Measurements from ENCODE around the gene ZBTB45.
"Not testable (repeated sequence)": the region's sequence is repeated elsewhere in the genome, so short reads cannot be mapped to it uniquely, and the experiment has no call there.

ZBTB45 gene

DNA sequence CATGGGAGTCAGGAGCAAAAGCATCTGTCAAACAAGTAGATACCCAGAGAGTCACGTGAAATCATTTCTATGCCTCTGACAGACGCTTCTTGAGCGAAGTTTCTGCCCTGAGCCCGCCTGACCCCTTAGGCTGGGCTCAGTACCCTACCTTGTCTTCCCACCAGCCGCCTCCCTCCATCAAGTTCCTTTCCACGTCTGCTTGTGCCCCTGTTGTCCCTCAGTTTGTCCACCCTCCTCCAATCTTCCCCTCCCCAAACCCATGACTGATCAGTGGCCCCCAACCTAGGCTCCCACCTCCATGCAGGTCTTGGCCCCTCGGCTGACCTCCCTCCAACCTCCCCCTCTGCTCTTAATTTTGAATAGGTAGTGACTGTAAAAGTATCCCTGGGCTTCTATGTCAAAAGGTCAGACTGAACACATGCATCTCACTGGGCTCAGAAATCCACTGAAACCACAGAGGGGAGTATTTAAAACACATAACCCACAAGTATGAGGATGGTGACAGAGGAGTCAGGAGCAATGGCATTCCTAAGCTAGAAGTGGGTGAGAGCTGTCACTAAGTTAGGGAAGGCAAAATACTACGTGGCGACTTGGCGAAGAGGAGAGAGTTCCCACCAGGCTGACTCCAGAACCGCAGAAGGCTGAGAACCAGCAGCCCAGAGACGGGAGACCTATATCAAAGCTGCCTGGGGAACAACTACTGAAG, 45.2 kb downstream of the ZBTB45 start:
- no peak for DNase-seq

DNA sequence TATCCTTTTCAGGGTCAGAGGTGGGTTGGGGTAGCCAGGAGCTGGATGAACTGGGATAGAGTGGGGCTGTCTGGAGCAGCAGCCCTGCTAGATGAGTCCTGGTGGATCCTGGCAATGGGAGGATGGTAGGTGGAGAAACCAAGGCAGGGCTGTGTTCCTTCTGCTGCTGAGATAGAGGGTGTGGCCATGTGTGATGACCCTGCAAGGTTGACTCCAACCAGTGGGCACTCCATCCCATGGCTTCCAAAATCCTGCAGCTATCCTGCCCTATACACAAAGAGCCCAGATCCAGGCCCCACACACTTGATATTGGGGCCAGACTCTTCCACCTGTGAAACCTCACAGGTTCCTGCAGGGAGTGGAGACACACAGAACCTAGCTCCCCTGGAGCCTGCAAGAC, 45.8 kb downstream of the ZBTB45 start:
- no peak for DNase-seq

DNA sequence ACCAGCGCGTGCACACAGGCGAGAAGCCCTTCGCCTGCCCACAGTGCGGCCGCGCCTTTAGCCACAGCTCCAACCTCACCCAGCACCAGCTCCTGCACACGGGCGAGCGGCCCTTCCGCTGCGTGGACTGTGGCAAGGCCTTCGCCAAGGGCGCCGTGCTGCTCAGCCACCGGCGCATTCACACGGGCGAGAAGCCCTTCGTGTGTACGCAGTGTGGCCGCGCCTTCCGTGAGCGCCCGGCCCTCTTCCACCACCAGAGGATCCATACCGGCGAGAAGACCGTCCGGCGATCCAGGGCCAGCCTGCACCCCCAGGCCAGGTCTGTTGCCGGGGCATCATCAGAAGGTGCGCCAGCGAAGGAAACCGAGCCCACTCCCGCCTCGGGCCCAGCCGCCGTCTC, 47.9 kb downstream of the ZBTB45 start:
- DNase-seq: no peak

DNA sequence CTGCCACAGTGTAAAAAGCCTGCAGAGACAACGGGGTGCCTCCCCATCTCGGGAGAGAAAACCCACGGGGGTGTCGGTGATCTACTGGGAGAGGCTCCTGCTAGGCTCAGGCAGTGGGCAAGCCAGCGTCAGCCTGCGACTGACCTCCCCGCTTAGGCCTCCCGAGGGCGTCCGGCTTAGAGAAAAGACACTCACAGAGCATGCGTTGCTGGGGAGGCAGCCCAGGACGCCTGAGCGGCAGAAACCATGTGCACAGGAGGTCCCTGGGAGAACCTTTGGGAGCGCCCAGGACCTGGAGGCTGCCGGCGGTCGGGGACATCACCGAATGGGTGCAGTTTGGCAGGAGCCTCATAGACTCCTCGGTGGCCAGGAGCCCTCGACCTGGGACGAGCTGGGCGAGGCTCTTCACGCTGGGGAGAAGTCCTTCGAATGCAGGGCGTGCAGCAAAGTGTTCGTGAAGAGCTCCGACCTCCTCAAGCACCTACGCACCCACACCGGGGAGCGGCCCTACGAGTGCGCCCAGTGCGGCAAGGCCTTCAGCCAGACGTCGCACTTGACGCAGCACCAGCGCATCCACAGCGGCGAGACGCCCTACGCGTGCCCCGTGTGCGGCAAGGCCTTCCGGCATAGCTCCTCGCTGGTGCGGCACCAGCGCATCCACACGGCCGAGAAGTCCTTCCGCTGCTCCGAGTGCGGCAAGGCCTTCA, 48.6 kb downstream of the ZBTB45 start:
- not testable (repeated sequence) for DNase-seq

DNA sequence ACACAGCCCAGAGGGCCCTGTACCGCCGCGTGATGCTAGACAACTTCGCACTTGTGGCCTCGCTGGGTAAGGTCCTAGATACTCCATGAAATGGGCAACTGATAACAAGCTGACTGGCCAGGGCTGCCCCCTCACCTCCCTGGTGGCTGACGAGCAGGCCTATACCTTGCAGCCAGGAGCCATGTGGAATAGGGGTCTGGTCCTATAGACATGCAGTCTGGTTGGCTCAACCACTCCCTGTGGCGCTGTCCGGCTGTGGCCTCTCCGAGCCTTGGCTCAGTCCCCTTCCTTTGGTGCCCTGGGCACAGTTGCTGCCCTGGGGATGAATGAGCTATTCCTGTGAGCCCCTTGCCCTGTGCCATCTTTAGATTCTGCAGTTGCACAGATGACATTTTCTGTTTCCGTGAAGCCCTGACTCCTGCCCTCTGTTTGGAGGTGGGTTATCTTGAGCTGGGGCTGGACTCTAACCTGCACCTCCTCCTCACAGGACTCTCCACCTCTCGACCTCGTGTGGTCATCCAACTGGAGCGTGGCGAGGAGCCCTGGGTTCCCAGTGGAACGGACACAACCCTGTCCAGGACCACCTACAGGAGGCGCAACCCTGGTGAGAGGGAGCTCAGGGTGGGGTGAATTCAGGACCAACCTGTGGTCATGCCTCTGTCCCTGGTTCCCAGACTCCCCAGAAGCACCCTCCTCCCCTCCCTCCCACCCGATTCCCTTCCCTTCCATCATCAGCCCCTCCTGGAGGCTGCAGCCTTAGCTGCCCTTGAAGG, 50.2 kb downstream of the ZBTB45 start:
- no peak for DNase-seq

DNA sequence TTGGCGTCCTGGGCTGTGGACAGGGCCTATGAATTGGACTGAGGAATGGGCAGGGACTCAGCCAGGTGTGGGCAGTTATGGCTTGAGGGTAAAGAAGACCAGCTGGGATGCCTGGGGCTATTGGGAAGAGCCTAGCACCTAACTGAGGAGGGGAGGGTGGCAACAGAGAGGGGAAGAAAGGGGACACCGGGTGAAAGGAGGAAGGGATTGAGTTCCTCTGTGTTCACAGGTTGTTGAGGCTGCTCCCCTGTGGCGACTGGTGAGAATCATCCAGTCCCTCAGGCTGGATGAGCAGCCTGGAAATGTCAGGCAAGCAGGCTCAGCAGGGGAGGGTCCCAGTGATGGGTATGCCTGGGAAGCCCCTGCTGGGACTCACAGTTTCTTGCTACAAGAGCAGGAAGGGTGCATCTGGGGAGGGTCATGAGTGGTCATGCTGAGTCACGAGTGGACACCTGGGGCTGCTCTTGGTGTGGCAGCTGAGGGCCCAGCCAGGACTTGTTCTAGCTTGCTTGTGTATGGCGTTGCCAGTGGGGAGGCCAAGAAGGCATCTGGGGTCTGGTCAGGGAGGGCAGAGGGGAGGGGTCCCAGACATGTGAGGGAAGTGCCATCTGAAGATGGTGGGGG, 51.3 kb downstream of the ZBTB45 start:
- DNase-seq: no peak

DNA sequence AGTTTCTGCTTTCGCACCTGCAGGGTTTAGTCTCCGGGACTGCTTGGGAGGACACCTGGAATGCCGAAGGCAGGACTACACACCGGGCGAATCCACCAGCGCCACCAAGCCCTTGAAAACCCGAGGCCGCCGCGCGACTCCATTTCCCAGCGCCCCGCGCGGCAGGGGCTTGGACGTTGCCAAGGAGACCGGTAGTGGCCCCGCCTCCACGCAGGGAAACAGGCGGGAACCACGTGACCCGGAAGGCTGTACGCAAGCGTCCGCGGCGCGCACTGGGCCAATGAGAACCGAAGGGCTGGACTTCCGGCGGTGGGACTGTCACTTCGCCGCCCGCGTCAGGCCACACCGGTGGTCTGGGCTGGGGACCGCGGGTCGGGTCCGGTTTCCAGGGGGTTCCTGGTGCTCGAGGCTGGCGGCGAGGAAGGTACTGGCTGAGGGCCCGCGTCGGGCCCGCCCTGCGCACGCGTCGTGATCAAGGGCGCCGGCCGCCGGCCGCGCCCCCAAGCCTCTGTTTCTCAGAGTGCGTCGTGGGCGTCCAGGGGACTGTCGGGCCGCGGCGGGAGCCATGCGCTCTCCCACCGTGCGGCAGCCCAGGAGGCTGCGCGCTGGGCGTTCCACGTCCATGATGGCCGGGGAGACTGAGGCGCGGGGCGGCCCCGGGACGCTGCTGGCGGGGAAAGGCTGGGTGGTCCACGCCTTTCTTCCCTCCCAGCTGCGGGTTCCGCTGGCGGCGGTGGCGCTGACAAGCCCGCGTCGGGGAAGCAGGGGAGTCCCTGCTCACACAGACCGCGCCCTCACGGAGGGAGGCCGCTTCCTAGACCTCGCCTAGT, 52.6 kb downstream of the ZBTB45 start, which contains the start of gene ZNF324:
Gene ZNF324, plus strand, starts transcription at position 321 of the 830 bp plus-strand sequence. CDS start 2,106 bp downstream, outside the sequence.
- DNase-seq: peak; percentile 99

DNA sequence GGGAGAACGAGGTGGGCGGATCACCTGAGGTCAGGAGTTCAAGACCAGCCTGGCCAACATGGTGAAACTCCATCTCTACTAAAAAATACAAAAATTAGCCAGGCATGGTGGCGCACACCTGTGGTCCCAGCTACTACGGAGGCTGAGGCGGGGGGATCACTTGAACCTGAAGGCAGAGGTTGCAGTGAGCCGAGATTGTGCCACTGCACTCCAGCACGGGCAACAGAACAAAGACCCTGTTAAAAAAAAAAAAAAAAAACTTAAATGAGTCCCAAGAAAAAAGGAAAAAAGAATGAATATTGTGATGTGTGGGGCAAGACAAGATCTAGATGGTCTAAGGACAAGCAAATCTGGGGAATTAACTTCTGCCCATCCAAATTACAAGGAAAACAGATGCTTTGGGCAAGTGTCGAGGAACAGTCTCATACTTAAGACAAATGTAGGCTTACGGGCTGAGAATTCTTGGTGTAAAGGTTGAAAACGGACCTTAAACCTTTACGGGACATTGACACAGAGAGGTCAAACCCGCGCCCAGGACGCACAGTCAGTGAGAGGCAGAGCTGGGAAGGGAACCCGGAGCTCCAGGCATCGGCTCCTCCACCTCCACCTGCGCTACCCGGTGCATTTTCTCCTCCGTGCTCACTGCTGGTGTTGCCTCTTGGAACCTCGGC, 53.4 kb downstream of the ZBTB45 start:
- no peak for DNase-seq
